ENCODE measurements around the gene SBNO1. TPM values are rescaled to one million over a fixed set of nuclear protein-coding genes. Genes with fewer than 3 reads are reported as not detected.

SBNO1 gene
- total RNA-seq, 1 experiment from 2014 or later = 58.6 TPM

DNA sequence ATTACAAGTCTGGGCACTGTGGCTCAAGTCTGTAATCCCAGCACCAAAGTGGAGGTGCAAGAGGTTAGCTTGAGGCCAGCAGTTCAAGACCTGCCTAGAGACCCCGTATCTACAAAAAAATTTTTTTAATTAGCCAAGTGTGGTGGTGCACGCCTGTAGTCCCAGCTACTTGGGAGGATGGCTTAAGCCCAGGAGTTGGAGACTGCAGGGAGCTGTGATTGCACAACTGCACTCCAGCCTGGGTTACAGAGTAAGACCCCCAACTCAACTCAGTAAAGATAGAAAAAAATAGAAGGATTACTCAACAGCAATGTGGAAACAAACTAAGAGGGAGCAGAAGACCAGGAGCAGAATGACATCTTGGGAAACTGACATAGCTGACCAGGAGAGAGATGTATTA, 13.3 kb downstream of the SBNO1 start:
- peaks cover 11% of the 10 kb centered on the region for H3K36me3 ChIP-seq (ENCODE audit: insufficient read depth, low read length, poor library complexity, severe bottlenecking)
- H3K9me3 ChIP-seq (ENCODE audit: low read depth, low read length, poor library complexity, severe bottlenecking) = no peaks in the 10 kb centered on the region
- no peak for DNase-seq (ENCODE audit: low spot score)
- H3K27me3 ChIP-seq (replicated peaks; ENCODE audit: insufficient read depth, low read depth, low read length, poor library complexity) = no peaks in the 10 kb centered on the region
- no peak for TF ChIP-seq CTCF (conservative IDR thresholded peaks at IDR 0.05; ENCODE audit: low read depth, low read length)
- TF ChIP-seq EZH2 (IDR thresholded peaks at IDR 0.05; ENCODE audit: borderline replicate concordance, low read depth, low read length, poor library complexity, severe bottlenecking) = no peak
- BruUV-seq (replicated peaks) = no TSS peak
- intact Hi-C loops (cut with micrococcal nuclease; ENCODE audit: unreplicated experiment) = no loop called here
- no peak overlapping the region for H3K27ac ChIP-seq (ENCODE audit: low read depth, low read length, poor library complexity, severe bottlenecking)
- no peak overlapping the region for H3K4me3 ChIP-seq (ENCODE audit: low read depth, low read length, poor library complexity, severe bottlenecking)
- no peaks in the 10 kb centered on the region for H3K4me1 ChIP-seq (ENCODE audit: insufficient read depth, low read length, poor library complexity, severe bottlenecking)
- CTCF ChIA-PET = no interaction called here
- POLR2A ChIA-PET (ENCODE audit: low non-redundant PET) = interaction anchor here (0.6 kb wide), 1 partner anchor 112 kb away, joined by 14 read pairs; no protein-coding TSS in a partner anchor

GRCh38 chr12:123346946-123347345, 17.7 kb downstream of the SBNO1 start:
- CTCF ChIA-PET = no interaction called here
- Histone ChIP-seq H3K4me1 (ENCODE audit: insufficient read depth, low read length, poor library complexity, severe bottlenecking) (no peaks in the 10 kb centered on the region), H3K4me3 (ENCODE audit: low read depth, low read length, poor library complexity, severe bottlenecking) (no peak overlapping the region), H3K9me3 (ENCODE audit: low read depth, low read length, poor library complexity, severe bottlenecking) (no peaks in the 10 kb centered on the region), H3K36me3 (ENCODE audit: insufficient read depth, low read length, poor library complexity, severe bottlenecking) (peaks cover 41% of the 10 kb centered on the region), H3K27me3 (replicated peaks; ENCODE audit: insufficient read depth, low read depth, low read length, poor library complexity) (no peaks in the 10 kb centered on the region), H3K27ac (ENCODE audit: low read depth, low read length, poor library complexity, severe bottlenecking) (no peak overlapping the region)
- POLR2A ChIA-PET (ENCODE audit: low non-redundant PET) = no interaction called here
- BruUV-seq (replicated peaks) = no TSS peak
- intact Hi-C loops (cut with micrococcal nuclease; ENCODE audit: unreplicated experiment) = no loop called here
- DNase-seq (ENCODE audit: low spot score) = no peak
- TF ChIP-seq EZH2 (IDR thresholded peaks at IDR 0.05; ENCODE audit: borderline replicate concordance, low read depth, low read length, poor library complexity, severe bottlenecking) = no peak
- TF ChIP-seq CTCF (conservative IDR thresholded peaks at IDR 0.05; ENCODE audit: low read depth, low read length) = no peak

- ChIA-PET POLR2A (ENCODE audit: low non-redundant PET) (no interaction called here), CTCF (interaction anchor here (0.6 kb wide), 1 partner anchor 22 kb away, joined by 4 read pairs; no protein-coding TSS in a partner anchor)
- peaks cover 61% of the 10 kb centered on the region for H3K36me3 ChIP-seq (ENCODE audit: insufficient read depth, low read length, poor library complexity, severe bottlenecking)
- no peak overlapping the region for H3K27ac ChIP-seq (ENCODE audit: low read depth, low read length, poor library complexity, severe bottlenecking)
- no peaks in the 10 kb centered on the region for H3K4me1 ChIP-seq (ENCODE audit: insufficient read depth, low read length, poor library complexity, severe bottlenecking)
- H3K9me3 ChIP-seq (ENCODE audit: low read depth, low read length, poor library complexity, severe bottlenecking) = no peaks in the 10 kb centered on the region
- TF ChIP-seq CTCF (conservative IDR thresholded peaks at IDR 0.05; ENCODE audit: low read depth, low read length) (no peak), EZH2 (IDR thresholded peaks at IDR 0.05; ENCODE audit: borderline replicate concordance, low read depth, low read length, poor library complexity, severe bottlenecking) (no peak)
- no peak for DNase-seq (ENCODE audit: low spot score)
- intact Hi-C loops (cut with micrococcal nuclease; ENCODE audit: unreplicated experiment) = no loop called here
- H3K4me3 ChIP-seq (ENCODE audit: low read depth, low read length, poor library complexity, severe bottlenecking) = no peak overlapping the region
- H3K27me3 ChIP-seq (replicated peaks; ENCODE audit: insufficient read depth, low read depth, low read length, poor library complexity) = no peaks in the 10 kb centered on the region
- no TSS peak for BruUV-seq (replicated peaks)
These were observed 20.6 kb downstream of the SBNO1 start for GRCh38 chr12:123344086-123344485.

All from A673 (cell line).